SK-N-SH (cell line): ENCODE results near the gene P2RX2. TPM values are rescaled to one million over a fixed set of nuclear protein-coding genes. Genes with fewer than 3 reads are reported as not detected.
A peak's percentile ranks its signal among the peaks of the same experiment; 100 is the strongest.

ENCODE experiments used
- CTCF ChIA-PET: fragments of 300-600, 350-600 bp; formaldehyde crosslinking; extraction: SDS; loops from one replicate; lab custom pipeline; 2021; lab: Yijun Ruan, JAX
- POLR2A ChIA-PET: fragments of 350-600 bp; sonication (Branson Sonifier 250); formaldehyde crosslinking; extraction: SDS; loops from one replicate; lab custom pipeline; 2020; ENCODE audit warnings: antibody characterized with exemption, inconsistent platforms; lab: Yijun Ruan, JAX
- DNase-seq: peaks from one replicate; pipeline ENCODE4 v3.0.0; 2012
- H2AFZ ChIP-seq: fragments of 200-600 bp; sonication (generic); 2 replicates; pipeline ENCODE4 v1.8.1; 2016; ENCODE audit warnings: antibody characterized with exemption, mild to moderate bottlenecking, low read depth
- H3F3A ChIP-seq: fragments of 200-600 bp; sonication (generic); replicated peaks from 2 replicates; pipeline ENCODE3; 2016; ENCODE audit warnings: antibody characterized with exemption, mild to moderate bottlenecking; ENCODE audit not compliant: insufficient read depth
- H3K27ac ChIP-seq, 2 experiments: fragments of 200-500 bp in 1 of 2; fragments of 200-600 bp in 1 of 2; sonication (Bioruptor generic) in 1 of 2; sonication (generic), shearing (Covaris generic) in 1 of 2; 2 replicates each; pipeline versions ENCODE4 v1.5.1 to v1.6.1; 2014 to 2016; ENCODE audit warnings: low read depth in 2 of 2, inconsistent platforms in 1 of 2, low read length in 1 of 2, mild to moderate bottlenecking in 1 of 2, mixed read lengths in 1 of 2
- H3K27me3 ChIP-seq: fragments of 200-600 bp; sonication (generic), shearing (Covaris generic); 2 replicates; pipeline ENCODE4 v1.6.1; 2016; ENCODE audit warnings: mixed run types; ENCODE audit not compliant: insufficient read depth
- H3K36me3 ChIP-seq, 2 experiments: fragments of 200-500 bp in 1 of 2; fragments of 200-600 bp in 1 of 2; sonication (Bioruptor generic) in 1 of 2; sonication (generic) in 1 of 2; replicated peaks in 1 of 2; 2 replicates each; pipeline versions ENCODE3 to v1.5.1; 2014 to 2016; ENCODE audit warnings: low read length in 1 of 2, mild to moderate bottlenecking in 1 of 2; ENCODE audit not compliant: insufficient read depth in 2 of 2, control insufficient read depth in 1 of 2
- H3K4me1 ChIP-seq, 2 experiments: fragments of 200-500 bp in 1 of 2; fragments of 200-600 bp in 1 of 2; sonication (Bioruptor generic) in 1 of 2; sonication (generic), shearing (Covaris generic) in 1 of 2; 2 replicates each; pipeline versions ENCODE4 v1.5.1 to v1.6.1; 2014 to 2016; ENCODE audit warnings: low read depth in 1 of 2, low read length in 1 of 2, mixed run types in 1 of 2; ENCODE audit not compliant: insufficient read depth in 2 of 2, control insufficient read depth in 1 of 2
- H3K4me2 ChIP-seq: fragments of 200-600 bp; sonication (generic), shearing (Covaris generic); 2 replicates; pipeline ENCODE4 v1.6.1; 2017; ENCODE audit warnings: mixed run types
- H3K4me3 ChIP-seq, 2 experiments: fragments of 200-500 bp in 1 of 2; fragments of 200-600 bp in 1 of 2; sonication (Bioruptor generic) in 1 of 2; sonication (generic), shearing (Covaris generic) in 1 of 2; 2 replicates each; pipeline versions ENCODE4 v1.5.1 to v1.8.1; 2014 to 2016; ENCODE audit warnings: low read depth in 2 of 2, inconsistent platforms in 1 of 2, low read length in 1 of 2, mild to moderate bottlenecking in 1 of 2, mixed read lengths in 1 of 2, moderate library complexity in 1 of 2
- H3K79me2 ChIP-seq: fragments of 200-600 bp; sonication (generic); 2 replicates; pipeline ENCODE4 v1.8.1; 2017; ENCODE audit warnings: mild to moderate bottlenecking; ENCODE audit not compliant: insufficient read depth
- H3K9ac ChIP-seq: fragments of 200-600 bp; sonication (generic); 2 replicates; pipeline ENCODE4 v1.6.1; 2017; ENCODE audit warnings: mixed run types
- H3K9me2 ChIP-seq: fragments of 200-600 bp; sonication (generic); 2 replicates; pipeline ENCODE4 v1.6.1; 2017; ENCODE audit warnings: mixed run types
- H3K9me3 ChIP-seq: fragments of 200-600 bp; sonication (generic); 2 replicates; pipeline ENCODE4 v1.6.1; 2017; ENCODE audit warnings: mixed run types, mild to moderate bottlenecking, moderate library complexity
- H4K20me1 ChIP-seq: fragments of 200-600 bp; sonication (generic); 2 replicates; pipeline ENCODE4 v1.6.1; 2017; ENCODE audit warnings: mild to moderate bottlenecking, mixed run types; ENCODE audit not compliant: insufficient read depth
- CHD2 ChIP-seq: fragments of 150-350 bp; IDR thresholded peaks from 2 replicates; pipeline ENCODE4 v1.6.1; 2018; ENCODE audit warnings: low read length; ENCODE audit not compliant: partially characterized antibody
- CTCF ChIP-seq: fragments of 200-600 bp; sonication (generic); IDR thresholded peaks from 2 replicates; pipeline ENCODE4 v1.6.1; 2017; ENCODE audit warnings: antibody characterized with exemption, mild to moderate bottlenecking, moderate library complexity
- EP300 ChIP-seq, 2 experiments: IDR thresholded peaks; 2 replicates each; pipeline versions ENCODE4 v1.4.0 to v1.6.1; 2012; ENCODE audit warnings: borderline replicate concordance in 1 of 2, low read depth in 1 of 2, low read length in 1 of 2
- EZH2phosphoT487 ChIP-seq: fragments of 200-600 bp; sonication (generic); IDR thresholded peaks from 2 replicates; pipeline ENCODE4 v1.6.1; 2017; ENCODE audit warnings: low read depth, mixed run types, mild to moderate bottlenecking, antibody characterized with exemption, moderate library complexity, borderline replicate concordance
- FOXJ3 ChIP-seq: sonication (generic); formaldehyde crosslinking; IDR thresholded peaks from 2 replicates; pipeline ENCODE4 v1.5.1; 2020; ENCODE audit warnings: mild to moderate bottlenecking, missing genetic modification reagents
- FOXM1 ChIP-seq: IDR thresholded peaks from 2 replicates; pipeline ENCODE4 v1.4.0; 2012; ENCODE audit warnings: low read depth, mild to moderate bottlenecking
- IRF3 ChIP-seq: fragments of 150-350 bp; IDR thresholded peaks from 2 replicates; pipeline ENCODE4 v1.6.1; 2016; ENCODE audit warnings: mild to moderate bottlenecking, low read depth, low read length
- MAX ChIP-seq: IDR thresholded peaks from 2 replicates; pipeline ENCODE4 v1.4.0; 2012; ENCODE audit warnings: low read depth
- MXI1 ChIP-seq: IDR thresholded peaks from 2 replicates; pipeline ENCODE4 v1.6.1; 2012; ENCODE audit warnings: mild to moderate bottlenecking, low read depth, low read length, improper control_type of control experiment
- NRF1 ChIP-seq: IDR thresholded peaks from 2 replicates; pipeline ENCODE4 v1.6.1; 2012; ENCODE audit warnings: low read depth, mild to moderate bottlenecking, low read length
- PBX3 ChIP-seq: IDR thresholded peaks from 2 replicates; pipeline ENCODE4; 2012
- RAD21 ChIP-seq: IDR thresholded peaks from 2 replicates; pipeline ENCODE4 v1.6.1; 2012; ENCODE audit warnings: mild to moderate bottlenecking, low read length
- REST ChIP-seq: IDR thresholded peaks from 2 replicates; pipeline ENCODE4 v1.6.1; 2012; ENCODE audit warnings: mild to moderate bottlenecking, low read depth, low read length, moderate library complexity
- RXRA ChIP-seq: IDR thresholded peaks from 2 replicates; pipeline ENCODE4 v1.4.0; 2012; ENCODE audit warnings: low read depth, mild to moderate bottlenecking, borderline replicate concordance
- SMC3 ChIP-seq: IDR thresholded peaks from 2 replicates; pipeline ENCODE4 v1.6.1; 2012; ENCODE audit warnings: low read depth, low read length, improper control_type of control experiment
- TCF12 ChIP-seq: IDR thresholded peaks from 2 replicates; pipeline ENCODE4 v1.4.0; 2012
- USF1 ChIP-seq: IDR thresholded peaks from 2 replicates; pipeline ENCODE4 v1.4.0; 2012; ENCODE audit warnings: low read depth, borderline replicate concordance
- YY1 ChIP-seq: IDR thresholded peaks from 2 replicates; pipeline ENCODE4 v1.4.0; 2012; ENCODE audit warnings: low read depth, mild to moderate bottlenecking
- WGBS: methylation state at CpG from one replicate; pipeline ENCODE4 v1.1.6; 2017; ENCODE audit warnings: low lambda C conversion rate; 5-methylcytosine and 5-hydroxymethylcytosine counted together
- polyA plus RNA-seq, 3 experiments: library from polyadenylated mRNA; depleted of rRNA; stranded (reverse); fragments of >200 nt; gene quantifications; 2 replicates each; pipeline ENCODE4 v1.2.3, GENCODE V29; 2012

P2RX2 gene
- polyA plus RNA-seq, 1 of the 3 experiments (the other 2 are of a cell fraction) = 0.03 TPM

GRCh38 chr12:132614861-132615578 is 3.6 kb upstream of the P2RX2 start:
- H3K9ac ChIP-seq = no peak overlapping the region
- H3K79me2 ChIP-seq = no peaks in the 10 kb centered on the region
- H3K27me3 ChIP-seq = peaks cover 47% of the 10 kb centered on the region
- no peak overlapping the region for H3K4me2 ChIP-seq
- peaks cover 0 to 12% of the 10 kb centered on the region in 2 experiments; a peak in 1 of 4 replicates for H3K4me1 ChIP-seq
- ChIA-PET CTCF (interaction anchor here (0.6 to 7.2 kb wide), 32 partner anchors 8 to 475 kb away, joined by 3 to 122 read pairs (median 4); no protein-coding TSS in a partner anchor), POLR2A (no interaction called here)
- H2AFZ ChIP-seq = no peak overlapping the region
- H3K4me3 ChIP-seq = no peak overlapping the region; a peak in 1 of 4 replicates
- DNase-seq = peak; percentile 88
- H3K9me2 ChIP-seq = no peaks in the 10 kb centered on the region
- WGBS = 14% methylated on average over 18 of the region's 18 CpGs
- H3K9me3 ChIP-seq = no peaks in the 10 kb centered on the region
- TF ChIP-seq MAX (peak; percentile 66; the same call in 1 of the 2 replicates), YY1 (no peak), CTCF (peak; percentile 89), CHD2 (no peak), SMC3 (peak; percentile 92), RXRA (no peak), NRF1 (no peak), EZH2phosphoT487 (no peak), FOXM1 (no peak), RAD21 (peak; percentile 89), PBX3 (no peak), MXI1 (peak; percentile 85), IRF3 (no peak), REST (no peak), USF1 (no peak), FOXJ3 (CRISPR knock-in tag) (no peak), TCF12 (no peak), EP300 (IDR thresholded peaks at IDR 0.05; ENCODE audit: borderline replicate concordance in 1 of 2, low read depth in 1 of 2, low read length in 1 of 2) (no peak)
- no peaks in the 10 kb centered on the region for H3K36me3 ChIP-seq
- H3K27ac ChIP-seq = no peak overlapping the region
- H4K20me1 ChIP-seq = no peaks in the 10 kb centered on the region
- H3F3A ChIP-seq = peaks cover 4% of the 10 kb centered on the region
